Measurements from ENCODE around the gene EIF1.

EIF1 gene

DNA sequence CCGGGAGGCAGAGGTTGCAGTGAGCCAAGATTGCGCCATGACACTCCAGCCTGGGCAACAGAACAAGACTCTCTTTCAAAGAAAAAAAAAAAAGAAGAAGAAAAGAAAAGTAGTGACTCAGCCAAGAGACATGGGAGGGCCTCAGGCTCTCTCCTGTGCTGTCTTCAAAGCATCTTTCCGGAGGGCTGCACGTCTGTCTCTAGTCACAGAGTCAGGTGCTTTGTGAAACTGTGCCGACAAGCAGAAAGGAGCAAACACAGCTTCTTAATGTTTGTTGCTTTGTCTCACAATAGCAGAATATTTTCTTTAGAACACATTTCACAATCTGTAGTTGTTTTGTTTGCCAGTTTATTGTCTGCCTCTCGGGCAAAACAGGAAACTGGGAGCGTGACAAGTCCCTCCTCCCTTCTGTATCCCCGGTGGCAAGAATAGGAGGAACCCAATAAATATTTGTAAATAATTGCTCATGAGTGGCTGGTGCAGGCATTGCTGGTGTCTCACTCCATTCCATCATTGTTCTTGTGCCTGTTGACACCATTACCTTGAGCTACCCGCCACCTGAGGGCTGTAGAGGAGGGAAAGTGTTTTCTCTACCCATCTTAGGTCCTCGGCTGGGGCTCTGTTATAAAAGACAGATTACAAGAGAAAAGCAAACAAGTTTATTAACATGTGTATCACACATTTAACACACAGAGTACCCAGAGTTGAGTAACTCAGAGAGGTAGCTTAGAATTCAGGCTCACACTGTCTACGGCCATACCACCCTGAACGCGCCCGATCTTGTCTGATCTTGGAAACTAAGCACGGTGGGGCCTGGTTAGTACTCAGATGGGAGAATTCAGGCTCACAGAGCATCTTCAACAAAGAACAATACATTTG lies 29.0 kb downstream of the EIF1 start:
- TF ChIP-seq CTCF (IDR thresholded peaks at IDR 0.05), result no peak

- TF ChIP-seq CTCF (IDR thresholded peaks at IDR 0.05), result no peak
Observed at GRCh38 chr17:41718287-41718645, 29.6 kb downstream of the EIF1 start.

GRCh38 chr17:41722231-41722630 lies 33.5 kb downstream of the EIF1 start:
- TF ChIP-seq CTCF (IDR thresholded peaks at IDR 0.05), result no peak

DNA sequence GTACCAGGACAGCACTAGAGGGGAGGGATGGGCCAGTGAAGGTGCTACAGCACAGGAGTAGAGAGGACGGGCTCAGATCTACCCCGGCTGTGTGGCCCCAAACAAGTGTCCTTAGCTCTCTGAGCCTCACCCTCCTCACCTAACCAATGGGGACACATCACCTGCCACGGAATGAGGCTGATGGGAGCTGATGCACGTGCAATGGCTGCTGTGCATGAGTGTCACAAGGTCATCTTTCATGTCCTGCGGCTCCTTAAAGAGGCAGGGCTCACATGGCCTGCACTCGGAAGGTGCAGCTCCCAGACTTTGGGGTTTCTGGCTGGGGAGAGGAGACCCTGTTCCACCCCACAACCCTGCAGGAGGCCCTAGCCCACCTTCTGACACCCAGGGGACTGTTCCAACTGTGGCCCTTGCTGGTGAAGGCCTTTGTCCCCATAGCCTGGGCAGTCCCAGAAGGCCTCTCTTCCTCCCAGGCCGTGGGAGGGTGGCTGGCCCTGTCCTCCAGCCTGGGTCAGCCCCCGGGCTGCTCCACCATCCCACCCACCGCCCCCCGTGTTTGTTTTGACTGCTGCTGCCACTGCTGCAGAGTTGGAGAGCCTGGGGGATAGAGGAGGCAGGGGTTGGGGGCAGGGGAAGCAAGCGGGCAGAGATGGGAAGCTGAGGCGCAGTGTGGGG lies 35.3 kb downstream of the EIF1 start:
- TF ChIP-seq CTCF (IDR thresholded peaks at IDR 0.05), result no peak

DNA sequence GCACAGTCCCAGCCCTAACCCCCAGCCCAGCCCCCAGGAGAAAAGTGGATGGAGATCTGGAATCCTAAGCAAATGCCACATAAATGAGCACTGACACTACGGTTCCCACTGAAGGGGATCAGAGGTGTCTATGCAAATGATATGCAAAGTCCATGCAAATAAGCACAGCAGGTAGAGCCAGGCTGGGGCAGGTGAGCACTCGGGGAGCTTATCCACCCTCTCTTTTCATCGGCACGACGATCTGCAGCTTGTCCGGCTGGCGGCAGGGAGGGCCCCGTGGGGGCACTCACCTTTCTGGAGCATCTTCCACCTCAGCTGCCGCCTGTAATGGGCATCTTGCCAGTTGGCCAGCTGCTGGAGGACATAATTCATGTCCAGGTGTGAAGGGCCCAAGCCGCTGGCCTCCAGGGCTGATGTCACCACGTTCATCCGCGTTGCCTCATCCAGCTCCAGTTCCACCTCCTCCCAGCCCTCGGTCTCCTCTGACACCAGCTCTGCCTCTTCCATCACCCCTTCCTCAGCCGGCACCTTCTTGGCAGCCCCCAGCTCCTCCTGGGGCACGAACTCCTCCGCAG lies 35.9 kb downstream of the EIF1 start:
- TF ChIP-seq CTCF (IDR thresholded peaks at IDR 0.05), result no peak

DNA sequence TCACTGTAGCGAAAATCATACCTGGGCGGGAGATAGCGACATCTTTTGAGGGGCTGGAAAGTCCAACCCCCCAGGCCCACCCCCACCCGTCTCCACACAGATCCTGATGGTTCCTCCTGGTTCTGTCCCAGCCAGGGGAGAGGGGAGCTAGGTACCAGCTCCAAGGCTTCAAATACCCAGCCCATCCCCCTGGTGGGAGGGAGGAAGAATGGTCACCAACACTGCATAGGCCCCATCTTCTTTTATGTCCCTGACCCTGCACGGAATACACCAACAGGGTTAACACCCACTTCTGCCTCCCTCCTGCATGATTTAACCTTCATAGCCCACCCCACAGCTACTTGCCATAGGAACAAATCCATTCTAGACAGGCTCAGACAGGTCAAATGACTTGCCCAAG lies 36.4 kb downstream of the EIF1 start:
- TF ChIP-seq CTCF (IDR thresholded peaks at IDR 0.05), result no peak

GRCh38 chr17:41728056-41728455 lies 39.4 kb downstream of the EIF1 start:
- TF ChIP-seq CTCF (IDR thresholded peaks at IDR 0.05), result no peak
